ENCODE measurements around the gene EPHB2.

Gene EPHB2

DNA sequence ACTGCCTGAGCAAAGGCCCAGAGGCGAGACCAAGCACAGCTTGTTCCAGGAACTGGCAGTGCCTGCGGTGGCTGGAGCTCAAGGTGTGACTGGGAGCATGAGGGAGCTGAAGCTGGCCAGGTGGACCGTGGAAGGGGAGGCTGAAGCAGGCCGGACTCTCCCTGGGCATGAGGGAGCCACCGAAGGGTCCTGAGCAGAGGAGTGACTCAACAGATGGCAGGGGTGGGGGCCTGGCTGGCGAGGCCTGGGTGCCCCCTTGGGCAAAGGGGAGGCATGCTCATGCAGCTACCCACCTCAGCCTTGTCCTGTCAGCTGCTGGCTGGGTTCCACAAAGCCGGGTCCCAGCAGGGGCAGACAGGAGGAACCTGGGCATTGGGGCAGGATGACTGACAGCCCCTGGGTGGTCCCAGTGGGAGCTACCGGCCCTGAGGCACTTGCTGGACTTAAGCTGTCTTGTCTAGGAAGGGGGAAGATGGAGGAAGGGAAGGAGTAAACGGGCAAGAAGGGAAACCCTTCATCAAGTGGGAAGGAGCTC, 143.1 kb downstream of the EPHB2 start:
- H3K27ac ChIP-seq = no peak overlapping the region
- no peak for TF ChIP-seq ZFX (IDR thresholded peaks at IDR 0.05; ENCODE audit: borderline replicate concordance)
- TF ChIP-seq, protein P1, sequence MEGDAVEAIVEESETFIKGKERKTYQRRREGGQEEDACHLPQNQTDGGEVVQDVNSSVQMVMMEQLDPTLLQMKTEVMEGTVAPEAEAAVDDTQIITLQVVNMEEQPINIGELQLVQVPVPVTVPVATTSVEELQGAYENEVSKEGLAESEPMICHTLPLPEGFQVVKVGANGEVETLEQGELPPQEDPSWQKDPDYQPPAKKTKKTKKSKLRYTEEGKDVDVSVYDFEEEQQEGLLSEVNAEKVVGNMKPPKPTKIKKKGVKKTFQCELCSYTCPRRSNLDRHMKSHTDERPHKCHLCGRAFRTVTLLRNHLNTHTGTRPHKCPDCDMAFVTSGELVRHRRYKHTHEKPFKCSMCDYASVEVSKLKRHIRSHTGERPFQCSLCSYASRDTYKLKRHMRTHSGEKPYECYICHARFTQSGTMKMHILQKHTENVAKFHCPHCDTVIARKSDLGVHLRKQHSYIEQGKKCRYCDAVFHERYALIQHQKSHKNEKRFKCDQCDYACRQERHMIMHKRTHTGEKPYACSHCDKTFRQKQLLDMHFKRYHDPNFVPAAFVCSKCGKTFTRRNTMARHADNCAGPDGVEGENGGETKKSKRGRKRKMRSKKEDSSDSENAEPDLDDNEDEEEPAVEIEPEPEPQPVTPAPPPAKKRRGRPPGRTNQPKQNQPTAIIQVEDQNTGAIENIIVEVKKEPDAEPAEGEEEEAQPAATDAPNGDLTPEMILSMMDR (IDR thresholded peaks at IDR 0.05) = no peak

GRCh38 chr1:22854688-22855565, 144.3 kb downstream of the EPHB2 start:
- no peak for TF ChIP-seq ZFX (IDR thresholded peaks at IDR 0.05; ENCODE audit: borderline replicate concordance)
- H3K27ac ChIP-seq = no peak overlapping the region

GRCh38 chr1:22855668-22856606, 145.3 kb downstream of the EPHB2 start:
- TF ChIP-seq ZFX (IDR thresholded peaks at IDR 0.05; ENCODE audit: borderline replicate concordance) = no peak
- TF ChIP-seq, protein P1 (IDR thresholded peaks at IDR 0.05) = no peak
- no peak overlapping the region for H3K27ac ChIP-seq

GRCh38 chr1:22857661-22858060, 147.0 kb downstream of the EPHB2 start:
- no peak overlapping the region for H3K27ac ChIP-seq
- no peak for TF ChIP-seq ZFX (IDR thresholded peaks at IDR 0.05; ENCODE audit: borderline replicate concordance)
- TF ChIP-seq, protein P1 (IDR thresholded peaks at IDR 0.05) = no peak

DNA sequence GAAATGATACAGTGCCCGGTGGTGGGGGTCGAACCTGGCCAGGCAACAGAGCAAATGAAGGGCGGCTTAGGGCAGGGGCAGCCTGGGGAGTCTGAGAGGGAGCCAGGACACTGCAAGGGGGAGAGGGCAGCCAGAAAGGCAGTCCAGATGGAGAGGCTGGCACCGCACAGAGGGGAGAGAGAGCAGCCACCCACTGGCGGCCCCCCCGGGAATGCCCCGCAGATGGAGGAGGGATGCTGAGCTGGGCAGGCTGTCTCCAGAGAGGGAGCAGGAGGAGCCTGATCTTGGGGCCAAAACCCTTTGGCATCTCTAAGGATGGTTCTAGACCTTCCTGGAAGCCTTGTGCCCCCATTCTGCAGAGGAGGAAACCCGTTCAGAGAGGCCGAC, 149.8 kb downstream of the EPHB2 start:
- TF ChIP-seq, protein P1 (IDR thresholded peaks at IDR 0.05) = no peak
- no peak for TF ChIP-seq ZFX (IDR thresholded peaks at IDR 0.05; ENCODE audit: borderline replicate concordance)
- no peak overlapping the region for H3K27ac ChIP-seq

DNA sequence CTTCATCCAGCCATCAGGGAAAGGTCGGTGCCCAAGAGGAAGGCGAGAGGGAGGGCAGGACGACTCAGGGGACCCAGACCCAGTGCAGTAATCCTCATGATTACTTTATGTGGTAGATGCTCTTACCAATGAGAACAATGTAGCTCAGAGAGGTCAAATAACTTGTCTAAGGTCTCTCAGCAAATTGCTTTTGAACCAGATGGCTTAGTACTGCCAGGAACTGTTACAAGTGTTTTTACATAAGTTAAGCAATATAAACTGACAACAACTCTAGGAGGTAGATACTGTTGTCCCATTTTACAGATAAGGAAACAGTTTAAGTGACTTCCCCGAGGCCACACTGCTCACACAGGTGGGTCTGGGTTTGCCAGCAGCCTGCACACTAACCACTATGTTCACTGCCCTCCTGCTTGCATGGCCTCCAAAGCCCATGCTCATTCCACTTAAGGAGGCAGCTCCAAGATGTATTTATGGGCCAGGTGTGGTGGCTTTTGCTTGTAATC, 150.3 kb downstream of the EPHB2 start:
- no peak overlapping the region for H3K27ac ChIP-seq
- TF ChIP-seq, protein P1 (IDR thresholded peaks at IDR 0.05) = no peak
- TF ChIP-seq ZFX (IDR thresholded peaks at IDR 0.05; ENCODE audit: borderline replicate concordance) = no peak

DNA sequence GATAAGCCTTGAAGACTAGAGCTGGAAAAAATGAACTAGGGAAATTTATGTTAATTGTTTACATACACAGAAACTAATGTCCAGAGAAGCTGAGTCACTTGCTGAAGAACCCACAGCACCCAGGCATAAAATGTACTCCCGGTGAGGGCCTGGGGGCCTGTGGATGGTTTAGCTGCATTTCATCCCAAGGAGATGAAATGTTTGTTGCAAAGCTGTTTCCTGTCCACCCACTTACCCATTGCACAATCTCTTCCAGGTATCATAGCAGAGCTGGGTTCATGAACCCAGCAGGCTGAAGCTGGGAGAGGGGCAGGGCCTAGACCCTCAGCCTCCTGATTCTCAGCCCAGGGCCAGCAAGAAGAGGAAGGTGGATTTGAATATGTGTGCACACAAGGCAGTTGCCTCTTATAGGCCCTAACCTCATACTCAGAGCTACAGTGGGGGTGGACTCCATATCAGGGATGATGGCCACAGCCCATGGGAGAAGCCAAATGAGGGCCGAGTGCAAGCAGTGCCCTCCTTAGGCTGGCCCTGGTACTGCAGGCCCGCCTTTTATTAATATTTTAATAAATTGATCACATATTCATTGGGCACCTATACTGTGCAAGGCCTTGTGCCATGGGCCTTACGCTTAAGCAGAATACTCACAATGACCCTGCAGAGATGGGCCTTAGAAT, 151.3 kb downstream of the EPHB2 start:
- TF ChIP-seq ZFX (IDR thresholded peaks at IDR 0.05; ENCODE audit: borderline replicate concordance) = no peak
- TF ChIP-seq, protein P1 (IDR thresholded peaks at IDR 0.05) = peak; percentile 84
- H3K27ac ChIP-seq = no peak overlapping the region

Measured in 22Rv1 (cell line).